Activated CD8-positive, alpha-beta memory T cell treated with anti-CD3 and anti-CD28 coated beads, Interleukin-2, amount 50 U/mL, for 1 hour (primary cell): ENCODE data around the gene SLC26A1.
A peak's percentile ranks its signal among the peaks of the same experiment; 100 is the strongest.

Experiments used
- DNase-seq: peaks from one replicate; pipeline ENCODE4 v3.0.0-alpha.2; 2020; ENCODE audit errors: extremely low read depth

Gene SLC26A1

GRCh38 chr4:1014291-1015167 is 21.3 kb upstream of the SLC26A1 start:
- DNase-seq: no peak

GRCh38 chr4:1013225-1014073 is 20.2 kb upstream of the SLC26A1 start:
- no peak for DNase-seq

GRCh38 chr4:1012034-1012739 is 19.0 kb upstream of the SLC26A1 start:
- DNase-seq: no peak

- no peak for DNase-seq
These were observed 18.4 kb upstream of the SLC26A1 start for GRCh38 chr4:1011666-1012033.

- DNase-seq: peak; percentile 79
These were observed 17.9 kb upstream of the SLC26A1 start, which contains the start of gene FGFRL1 for GRCh38 chr4:1011022-1011665. FGFRL1 (plus strand) TSS chr4:1011626; CDS start chr4:1012486, 860 bp downstream.

GRCh38 chr4:1010395-1011021 is 17.3 kb upstream of the SLC26A1 start:
- peak; percentile 40 for DNase-seq

GRCh38 chr4:1009542-1010394 is 16.6 kb upstream of the SLC26A1 start:
- no peak for DNase-seq

- DNase-seq: no peak
These were observed 15.8 kb upstream of the SLC26A1 start for GRCh38 chr4:1008840-1009541.

- no peak for DNase-seq
These were observed 13.7 kb upstream of the SLC26A1 start for GRCh38 chr4:1006856-1007255.

GRCh38 chr4:1004557-1005485 is 11.6 kb upstream of the SLC26A1 start:
- no peak for DNase-seq

GRCh38 chr4:1004071-1004418 is 10.8 kb upstream of the SLC26A1 start:
- DNase-seq: no peak

- no peak for DNase-seq
These were observed 10.3 kb upstream of the SLC26A1 start for GRCh38 chr4:1003271-1004070.

GRCh38 chr4:1002631-1003251 is 9.5 kb upstream of the SLC26A1 start:
- no peak for DNase-seq

GRCh38 chr4:1002131-1002630 is 9.0 kb upstream of the SLC26A1 start:
- no peak for DNase-seq

GRCh38 chr4:1001561-1002130 is 8.4 kb upstream of the SLC26A1 start:
- no peak for DNase-seq

GRCh38 chr4:1000686-1001260 is 7.6 kb upstream of the SLC26A1 start:
- DNase-seq: no peak
